ENCODE data around the gene CHRND.

The CHRND gene

GRCh38 chr2:232488097-232488711 is 37.8 kb upstream of the CHRND start:
- DNase-seq (ENCODE audit: low read depth), result no peak

- DNase-seq (ENCODE audit: low read depth), result no peak
Measured at GRCh38 chr2:232488721-232489300, 37.1 kb upstream of the CHRND start.

GRCh38 chr2:232489516-232490220 is 36.3 kb upstream of the CHRND start:
- no peak for DNase-seq (ENCODE audit: low read depth)

GRCh38 chr2:232490221-232491138 is 35.5 kb upstream of the CHRND start:
- no peak for DNase-seq (ENCODE audit: low read depth)

GRCh38 chr2:232491139-232491780 is 34.7 kb upstream of the CHRND start:
- DNase-seq (ENCODE audit: low read depth), result no peak

GRCh38 chr2:232492236-232492848 is 33.6 kb upstream of the CHRND start:
- no peak for DNase-seq (ENCODE audit: low read depth)

GRCh38 chr2:232492963-232493700 is 32.8 kb upstream of the CHRND start:
- no peak for DNase-seq (ENCODE audit: low read depth)

- DNase-seq (ENCODE audit: low read depth), result no peak
Measured at GRCh38 chr2:232493701-232494474, 32.1 kb upstream of the CHRND start.

GRCh38 chr2:232494542-232494941 is 31.4 kb upstream of the CHRND start:
- DNase-seq (ENCODE audit: low read depth), result no peak

GRCh38 chr2:232495292-232495691 is 30.7 kb upstream of the CHRND start:
- DNase-seq (ENCODE audit: low read depth), result no peak

- no peak for DNase-seq (ENCODE audit: low read depth)
Measured at GRCh38 chr2:232496501-232497270, 29.3 kb upstream of the CHRND start.

- no peak for DNase-seq (ENCODE audit: low read depth)
Measured at GRCh38 chr2:232497348-232497747, 28.6 kb upstream of the CHRND start.

- no peak for DNase-seq (ENCODE audit: low read depth)
Measured at GRCh38 chr2:232498452-232498851, 27.5 kb upstream of the CHRND start.

GRCh38 chr2:232501331-232501771 is 24.6 kb upstream of the CHRND start:
- no peak for DNase-seq (ENCODE audit: low read depth)

GRCh38 chr2:232501794-232502390 is 24.1 kb upstream of the CHRND start:
- no peak for DNase-seq (ENCODE audit: low read depth)

- no peak for DNase-seq (ENCODE audit: low read depth)
Measured at GRCh38 chr2:232502511-232502910, 23.4 kb upstream of the CHRND start.

GRCh38 chr2:232502911-232503808 is 22.8 kb upstream of the CHRND start:
- no peak for DNase-seq (ENCODE audit: low read depth)
